Renal pelvis (tissue), 4 donors: Measurements from ENCODE around the gene URB1. TPM values are rescaled to one million over a fixed set of nuclear protein-coding genes. Genes with fewer than 3 reads are reported as not detected.
"Not testable (repeated sequence)": the region's sequence is repeated elsewhere in the genome, so short reads cannot be mapped to it uniquely, and the experiment has no call there.

ENCODE experiments used
- DNase-seq: peaks from one replicate; pipeline ENCODE4 v3.0.0-alpha.2; 2013
- polyA plus RNA-seq, 3 donors: library from polyadenylated mRNA; unstranded; fragments of 120-200 nt; gene quantifications; one replicate each; pipeline ENCODE4 v1.2.1, GENCODE V29; 2013; ENCODE audit not compliant: insufficient read length in 3 of 3

URB1 gene
- polyA plus RNA-seq, 3 donors = 11.8 to 15.3 (median 15.1) TPM

DNA sequence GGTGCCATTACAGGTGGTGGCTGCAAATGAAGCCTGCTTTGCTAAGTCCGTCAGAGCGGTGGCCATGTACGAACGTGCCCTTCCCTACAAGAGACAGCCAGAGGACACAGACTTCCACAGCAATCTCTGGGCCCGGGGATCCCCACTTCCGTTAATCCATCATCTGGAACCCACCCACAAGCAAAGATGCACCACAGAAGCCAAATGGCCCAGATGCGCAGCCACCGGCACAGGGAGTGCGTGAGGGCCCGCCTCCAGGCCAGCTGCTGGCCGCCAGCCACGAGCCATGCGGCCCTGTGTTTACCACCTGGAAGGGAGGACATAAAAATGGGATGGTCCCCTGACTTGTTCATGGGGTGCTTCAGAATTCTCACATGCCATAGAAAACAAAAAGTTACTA, 72.1 kb downstream of the URB1 start:
- no peak for DNase-seq

DNA sequence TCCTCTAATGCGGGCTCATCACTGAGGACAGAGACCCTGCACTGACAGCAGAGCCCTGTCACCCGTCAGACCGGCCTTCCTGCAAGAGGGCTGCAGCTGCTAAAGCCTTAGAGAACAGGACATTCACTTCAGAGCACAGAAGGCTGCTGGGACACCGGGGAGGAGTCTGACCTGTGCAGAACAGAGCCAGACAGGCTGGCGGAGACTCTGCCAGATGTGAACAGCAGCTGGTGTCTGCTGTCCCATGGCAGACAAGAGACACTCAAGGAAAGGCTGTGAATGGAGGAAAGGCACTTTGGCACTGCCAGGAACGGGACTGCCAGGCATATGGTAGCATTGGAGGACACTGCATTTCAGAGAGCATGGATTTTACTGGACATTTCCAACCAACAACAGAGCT, 72.8 kb downstream of the URB1 start:
- no peak for DNase-seq

DNA sequence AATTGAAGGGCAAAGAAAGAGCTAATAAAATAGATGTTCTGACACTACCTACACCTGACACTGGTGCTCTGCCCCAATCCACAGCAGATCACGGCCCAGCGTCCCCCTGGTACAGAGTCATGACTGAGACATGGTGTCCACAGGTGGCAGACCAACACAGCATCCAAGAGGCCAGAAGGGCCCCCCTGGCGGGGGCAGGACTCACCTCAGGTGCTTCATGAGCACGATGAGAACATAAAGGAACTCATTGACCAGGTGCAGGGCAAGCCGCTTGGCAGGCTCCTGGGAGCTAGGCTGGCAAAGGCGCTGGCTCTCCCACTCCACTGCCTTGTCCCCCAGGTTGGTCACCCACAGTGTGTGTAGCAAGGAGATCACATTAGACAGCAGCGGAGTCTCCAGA, 73.8 kb downstream of the URB1 start:
- no peak for DNase-seq

- DNase-seq = no peak
These were observed 75.1 kb downstream of the URB1 start for GRCh38 chr21:32317726-32318125.

DNA sequence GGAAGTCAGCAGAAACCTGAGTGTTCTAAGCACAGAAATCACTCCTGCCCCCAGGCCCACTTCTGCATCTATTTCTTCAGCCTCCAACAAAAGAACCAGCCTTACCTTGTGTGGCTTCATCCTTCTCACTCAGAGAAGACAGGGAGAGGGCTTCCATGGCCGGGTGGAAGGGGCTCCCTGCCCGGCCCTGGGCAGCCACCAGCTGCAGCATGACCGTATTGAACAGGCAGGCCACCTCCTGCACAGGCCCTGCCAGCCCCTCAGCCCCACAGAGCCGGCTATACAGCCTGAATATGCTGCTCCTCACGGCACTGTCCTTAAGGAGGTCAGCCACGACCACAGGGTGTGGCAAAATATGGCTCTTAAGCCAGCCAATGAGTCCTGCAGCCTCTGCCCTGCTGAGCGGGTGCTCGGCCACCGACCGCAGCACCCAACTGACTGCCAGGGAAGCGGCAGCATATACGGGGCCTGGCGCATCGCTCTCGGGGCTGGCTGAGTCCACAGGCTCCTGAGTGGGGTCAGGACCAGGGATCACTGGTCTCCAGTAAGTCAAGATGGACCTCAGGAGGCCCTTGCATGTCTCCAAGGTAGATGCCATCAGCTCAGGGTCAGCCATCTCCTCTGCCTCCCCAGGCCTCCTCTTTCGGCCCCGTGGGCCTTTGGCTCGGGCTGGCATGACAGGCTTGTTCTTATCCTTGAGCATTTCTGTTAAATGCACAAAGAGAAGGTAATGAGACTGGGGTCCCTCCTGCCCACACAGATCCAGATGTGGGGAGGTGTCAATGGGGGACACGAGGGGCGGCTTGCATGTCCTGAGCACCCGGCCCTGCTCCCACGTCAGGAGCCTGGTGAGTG, 76.2 kb downstream of the URB1 start:
- no peak for DNase-seq

GRCh38 chr21:32315511-32316281, 77.1 kb downstream of the URB1 start:
- no peak for DNase-seq

- DNase-seq = no peak
These were observed 78.0 kb downstream of the URB1 start for GRCh38 chr21:32314806-32315205.

DNA sequence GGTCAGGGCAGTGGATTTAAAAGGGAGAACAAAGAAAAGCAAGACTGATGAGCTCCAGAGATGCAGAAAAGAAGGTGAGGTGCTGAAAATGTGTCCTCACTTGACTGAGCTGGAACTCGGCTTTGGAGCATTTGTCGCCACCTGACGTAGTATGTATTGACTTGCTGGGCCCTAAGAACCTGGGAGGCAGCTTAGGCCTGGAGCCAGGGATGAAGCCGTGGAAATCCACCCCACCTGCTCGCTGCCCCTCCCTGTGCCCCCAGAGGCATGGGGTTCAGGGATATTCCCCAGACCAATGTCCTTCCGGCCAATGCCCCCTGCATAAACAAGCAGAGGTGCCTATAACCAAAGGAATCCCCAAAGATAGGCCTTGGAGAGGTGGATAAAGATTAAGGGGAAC, 79.8 kb downstream of the URB1 start:
- DNase-seq = no peak

DNA sequence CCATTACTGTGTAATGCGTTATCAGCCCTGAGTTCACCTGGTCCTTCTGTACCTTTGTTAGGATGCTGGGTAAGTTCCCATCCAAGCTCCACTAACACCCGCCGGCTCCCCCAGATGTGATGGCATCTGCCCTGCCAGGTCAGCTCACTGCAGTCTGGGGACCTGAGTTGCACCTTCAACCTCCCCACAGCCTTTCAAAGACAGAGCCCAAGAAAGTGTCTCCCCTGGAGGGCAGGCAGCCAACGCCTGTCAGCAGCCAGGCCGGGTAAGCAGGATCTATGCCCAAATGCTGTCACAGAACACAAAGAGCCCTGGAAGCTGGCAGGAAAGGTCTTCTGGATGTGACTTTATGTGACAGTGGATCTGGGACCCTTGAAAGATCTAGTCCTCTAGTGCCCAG, 80.5 kb downstream of the URB1 start:
- DNase-seq = no peak

GRCh38 chr21:32311621-32312020, 81.2 kb downstream of the URB1 start:
- DNase-seq = no peak

DNA sequence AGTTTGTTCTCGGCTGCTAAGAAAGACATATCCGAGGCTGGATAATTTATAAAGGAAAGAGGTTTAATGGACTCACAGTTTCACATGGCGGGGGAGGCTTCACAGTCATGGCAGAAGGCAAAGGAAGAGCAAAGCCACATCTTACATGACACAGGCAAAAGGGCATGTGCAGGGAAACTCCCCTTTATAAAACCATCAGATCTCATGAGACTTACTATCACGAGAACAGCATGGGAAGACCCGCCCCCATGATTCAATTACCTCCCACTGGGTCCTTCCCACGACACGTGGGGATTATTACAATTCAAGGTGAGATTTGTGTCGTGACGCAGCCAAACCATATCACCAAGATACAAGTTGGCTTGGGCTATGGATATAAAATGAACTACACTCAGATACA, 81.8 kb downstream of the URB1 start:
- not testable (repeated sequence) for DNase-seq

- no peak for DNase-seq
These were observed 82.8 kb downstream of the URB1 start for GRCh38 chr21:32309906-32310460.

GRCh38 chr21:32308696-32309095, 84.1 kb downstream of the URB1 start:
- no peak for DNase-seq

GRCh38 chr21:32307706-32308105, 85.1 kb downstream of the URB1 start:
- no peak for DNase-seq

DNA sequence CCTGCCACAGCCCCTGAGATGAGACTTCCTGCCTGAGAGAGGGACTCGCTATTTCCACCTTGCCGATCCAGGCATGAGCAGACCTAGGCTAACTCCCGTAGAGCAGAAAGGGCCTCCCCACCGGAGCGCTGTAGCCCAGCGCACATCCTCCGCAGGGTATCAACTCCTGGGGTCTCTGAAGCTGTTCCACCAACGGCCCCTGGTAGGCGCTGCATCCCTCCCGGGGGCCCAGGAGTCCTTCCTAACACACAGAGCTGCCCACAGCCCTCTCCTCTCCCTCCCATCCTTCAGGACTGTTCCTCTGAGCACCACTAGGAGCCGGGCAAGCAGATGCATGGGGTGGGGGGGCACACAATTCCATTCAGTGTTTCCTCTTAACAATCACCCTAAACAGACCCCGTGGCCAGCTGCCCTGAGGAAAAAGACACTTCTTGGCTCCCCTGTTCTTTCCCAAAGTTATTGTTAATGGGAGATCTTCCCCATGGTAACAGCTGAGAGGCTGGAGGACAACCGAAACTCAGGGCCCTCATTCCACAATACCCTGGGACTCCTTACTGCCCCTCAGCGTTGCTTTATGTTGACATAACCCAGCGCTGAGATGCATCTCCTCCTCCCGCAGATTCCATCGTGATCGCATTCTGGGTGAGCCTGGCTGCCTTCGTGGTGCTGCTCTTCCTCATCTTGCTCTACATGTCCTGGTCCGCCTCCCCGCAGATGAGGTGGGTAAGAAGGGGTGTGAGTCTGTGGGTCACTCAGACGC, 86.6 kb downstream of the URB1 start:
- no peak for DNase-seq

GRCh38 chr21:32304998-32305397, 87.8 kb downstream of the URB1 start:
- no peak for DNase-seq

- DNase-seq = no peak
These were observed 89.4 kb downstream of the URB1 start for GRCh38 chr21:32303385-32303784.

- no peak for DNase-seq
These were observed 90.3 kb downstream of the URB1 start for GRCh38 chr21:32302560-32302959.

- no peak for DNase-seq
These were observed 91.2 kb downstream of the URB1 start for GRCh38 chr21:32301596-32301995.

DNA sequence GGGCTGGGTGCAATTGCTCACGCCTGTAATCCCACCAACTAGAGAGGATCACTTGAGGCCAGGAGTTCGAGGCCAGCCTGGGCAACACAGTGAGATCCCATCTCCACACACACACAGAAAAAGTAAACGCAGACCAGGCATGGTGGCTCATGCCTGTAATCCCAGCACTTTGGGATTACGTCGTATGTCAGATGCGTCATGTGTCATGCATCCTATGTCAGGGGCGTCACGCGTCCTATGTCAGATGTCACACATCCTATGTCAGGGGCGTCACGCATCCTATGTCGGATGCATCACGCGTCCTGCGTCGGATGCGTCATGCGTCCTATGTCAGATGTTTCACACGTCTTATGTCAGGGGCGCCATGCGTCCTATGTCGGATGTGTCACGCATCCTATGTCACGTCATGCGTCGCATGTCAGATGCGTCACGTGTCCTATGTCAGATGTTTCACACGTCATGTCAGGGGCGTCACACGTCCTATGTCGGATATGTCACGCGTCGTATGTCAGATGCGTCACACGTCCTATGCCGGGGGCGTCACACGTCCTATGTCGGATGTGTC, 92.6 kb downstream of the URB1 start:
- DNase-seq = no peak

GRCh38 chr21:32299695-32300094, 93.1 kb downstream of the URB1 start:
- no peak for DNase-seq

DNA sequence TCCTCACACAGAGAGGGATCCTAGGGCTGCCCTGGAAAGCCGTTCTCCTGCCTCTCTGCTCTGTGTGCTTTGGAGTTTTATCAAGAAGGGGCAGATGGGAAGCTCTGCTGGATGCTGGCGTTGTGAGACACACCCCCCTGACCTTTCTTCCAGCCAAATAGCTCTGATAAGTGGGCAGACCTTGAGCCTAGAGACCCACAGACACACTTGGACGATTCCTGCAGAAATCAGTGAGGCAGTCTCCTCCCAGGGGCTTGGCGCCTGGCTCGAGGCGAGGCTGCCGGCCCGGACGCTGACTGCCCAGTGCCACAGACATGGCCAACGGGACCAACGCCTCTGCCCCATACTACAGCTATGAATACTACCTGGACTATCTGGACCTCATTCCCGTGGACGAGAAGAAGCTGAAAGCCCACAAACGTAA, 94.1 kb downstream of the URB1 start, which contains the start of gene MRAP:
MRAP (plus strand) TSS at position 198 of the 424 bp plus-strand sequence; CDS start at position 315, 117 bp downstream.
- no peak for DNase-seq
